ENCODE results near the gene PIGK. TPM values are rescaled to one million over a fixed set of nuclear protein-coding genes. Genes with fewer than 3 reads are reported as not detected.

Gene PIGK
- total RNA-seq, 1 donor from 2014 or later = 28.6 TPM

- Mint-ChIP-seq H3K4me1 (ENCODE audit: low read depth, unreplicated experiment) (peaks cover 10% of the 10 kb centered on the region), H3K27me3 (ENCODE audit: low read depth, unreplicated experiment) (peaks cover 11% of the 10 kb centered on the region), H3K36me3 (ENCODE audit: low read depth, unreplicated experiment) (no peaks in the 10 kb centered on the region), H3K4me3 (ENCODE audit: unreplicated experiment) (no peak overlapping the region), H3K9me3 (ENCODE audit: unreplicated experiment) (no peaks in the 10 kb centered on the region), H3K27ac (ENCODE audit: unreplicated experiment) (peak overlapping the region; percentile 15)
- H3K27ac ChIP-seq (ENCODE audit: low read depth, low read length) = no peak overlapping the region
- H3K4me1 ChIP-seq (ENCODE audit: insufficient read depth, low read length) = peaks cover 6% of the 10 kb centered on the region
- H3K27me3 ChIP-seq (ENCODE audit: insufficient read depth, low read length) = no peaks in the 10 kb centered on the region
- no peak for TF ChIP-seq EZH2 (IDR thresholded peaks at IDR 0.05; ENCODE audit: insufficient read depth, low read length)
- TF ChIP-seq, protein P1, sequence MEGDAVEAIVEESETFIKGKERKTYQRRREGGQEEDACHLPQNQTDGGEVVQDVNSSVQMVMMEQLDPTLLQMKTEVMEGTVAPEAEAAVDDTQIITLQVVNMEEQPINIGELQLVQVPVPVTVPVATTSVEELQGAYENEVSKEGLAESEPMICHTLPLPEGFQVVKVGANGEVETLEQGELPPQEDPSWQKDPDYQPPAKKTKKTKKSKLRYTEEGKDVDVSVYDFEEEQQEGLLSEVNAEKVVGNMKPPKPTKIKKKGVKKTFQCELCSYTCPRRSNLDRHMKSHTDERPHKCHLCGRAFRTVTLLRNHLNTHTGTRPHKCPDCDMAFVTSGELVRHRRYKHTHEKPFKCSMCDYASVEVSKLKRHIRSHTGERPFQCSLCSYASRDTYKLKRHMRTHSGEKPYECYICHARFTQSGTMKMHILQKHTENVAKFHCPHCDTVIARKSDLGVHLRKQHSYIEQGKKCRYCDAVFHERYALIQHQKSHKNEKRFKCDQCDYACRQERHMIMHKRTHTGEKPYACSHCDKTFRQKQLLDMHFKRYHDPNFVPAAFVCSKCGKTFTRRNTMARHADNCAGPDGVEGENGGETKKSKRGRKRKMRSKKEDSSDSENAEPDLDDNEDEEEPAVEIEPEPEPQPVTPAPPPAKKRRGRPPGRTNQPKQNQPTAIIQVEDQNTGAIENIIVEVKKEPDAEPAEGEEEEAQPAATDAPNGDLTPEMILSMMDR (IDR thresholded peaks at IDR 0.05; ENCODE audit: insufficient read depth, low read depth, low read length) = no peak
- no peaks in the 10 kb centered on the region for H3K36me3 ChIP-seq (ENCODE audit: insufficient read depth, low read length)
- H3K9ac ChIP-seq (ENCODE audit: low read length) = no peak overlapping the region
- H3K79me2 ChIP-seq (ENCODE audit: insufficient read depth, low read length) = no peaks in the 10 kb centered on the region
- no peak overlapping the region for H3K4me2 ChIP-seq (ENCODE audit: low read length)
- no peak for DNase-seq (ENCODE audit: low read depth)
- H3K9me3 ChIP-seq (ENCODE audit: insufficient read depth, low read depth, low read length) = no peaks in the 10 kb centered on the region
- no peaks in the 10 kb centered on the region for H4K20me1 ChIP-seq (ENCODE audit: insufficient read depth, low read length)
- no peak overlapping the region for H3K4me3 ChIP-seq (ENCODE audit: insufficient read depth, low read depth, low read length)
- no peak for FAIRE-seq
- H2AFZ ChIP-seq (ENCODE audit: low read depth, low read length) = no peak overlapping the region
These were observed 178.4 kb downstream of the PIGK start for GRCh38 chr1:77040826-77041225.

DNA sequence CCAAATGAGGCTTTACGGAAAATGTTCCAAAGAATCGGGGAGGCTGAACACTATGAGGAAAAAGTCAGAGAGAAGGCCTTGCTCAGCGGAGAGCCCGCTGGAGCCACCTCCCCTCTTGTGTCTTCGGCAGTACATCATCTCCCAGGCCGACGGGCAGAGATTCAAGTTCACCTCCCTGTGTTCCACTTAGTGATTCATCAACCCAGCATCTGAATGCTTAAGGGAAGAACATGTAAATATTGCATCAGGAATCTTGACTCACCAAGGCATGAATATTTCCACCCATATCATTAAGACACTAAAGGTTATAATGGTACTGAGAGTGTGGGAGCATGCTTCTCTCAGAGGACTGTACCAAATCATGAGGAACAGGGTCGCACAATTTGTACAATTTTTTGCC, 179.5 kb downstream of the PIGK start:
- FAIRE-seq (peak; percentile 94), DNase-seq (ENCODE audit: low read depth) (peak; percentile 98)
- H3K9ac ChIP-seq (ENCODE audit: low read length) = no peak overlapping the region
- Mint-ChIP-seq H3K9me3 (ENCODE audit: unreplicated experiment) (no peaks in the 10 kb centered on the region), H3K27ac (ENCODE audit: unreplicated experiment) (peak overlapping the region; percentile 87), H3K4me3 (ENCODE audit: unreplicated experiment) (no peak overlapping the region), H3K27me3 (ENCODE audit: low read depth, unreplicated experiment) (peaks cover 11% of the 10 kb centered on the region), H3K36me3 (ENCODE audit: low read depth, unreplicated experiment) (no peaks in the 10 kb centered on the region), H3K4me1 (ENCODE audit: low read depth, unreplicated experiment) (peaks cover 10% of the 10 kb centered on the region)
- no peak for TF ChIP-seq EZH2 (IDR thresholded peaks at IDR 0.05; ENCODE audit: insufficient read depth, low read length)
- TF ChIP-seq, protein P1 (IDR thresholded peaks at IDR 0.05; ENCODE audit: insufficient read depth, low read depth, low read length) = no peak
- H3K4me1 ChIP-seq (ENCODE audit: insufficient read depth, low read length) = peaks cover 6% of the 10 kb centered on the region
- H2AFZ ChIP-seq (ENCODE audit: low read depth, low read length) = no peak overlapping the region
- peak overlapping the region; percentile 19 for H3K4me2 ChIP-seq (ENCODE audit: low read length)
- H3K27me3 ChIP-seq (ENCODE audit: insufficient read depth, low read length) = no peaks in the 10 kb centered on the region
- H3K36me3 ChIP-seq (ENCODE audit: insufficient read depth, low read length) = no peaks in the 10 kb centered on the region
- no peak overlapping the region for H3K4me3 ChIP-seq (ENCODE audit: insufficient read depth, low read depth, low read length)
- H3K9me3 ChIP-seq (ENCODE audit: insufficient read depth, low read depth, low read length) = no peaks in the 10 kb centered on the region
- H4K20me1 ChIP-seq (ENCODE audit: insufficient read depth, low read length) = no peaks in the 10 kb centered on the region
- H3K27ac ChIP-seq (ENCODE audit: low read depth, low read length) = peak overlapping the region; percentile 35
- no peaks in the 10 kb centered on the region for H3K79me2 ChIP-seq (ENCODE audit: insufficient read depth, low read length)

- H3K9me3 Mint-ChIP-seq (ENCODE audit: unreplicated experiment) = no peaks in the 10 kb centered on the region
- no peaks in the 10 kb centered on the region for H3K79me2 ChIP-seq (ENCODE audit: insufficient read depth, low read length)
- H3K27ac Mint-ChIP-seq (ENCODE audit: unreplicated experiment) = peak overlapping the region; percentile 87
- TF ChIP-seq, protein P1 (IDR thresholded peaks at IDR 0.05; ENCODE audit: insufficient read depth, low read depth, low read length) = no peak
- no peak for TF ChIP-seq EZH2 (IDR thresholded peaks at IDR 0.05; ENCODE audit: insufficient read depth, low read length)
- peaks cover 6% of the 10 kb centered on the region for H3K4me1 ChIP-seq (ENCODE audit: insufficient read depth, low read length)
- H3K4me1 Mint-ChIP-seq (ENCODE audit: low read depth, unreplicated experiment) = peaks cover 10% of the 10 kb centered on the region
- H3K36me3 Mint-ChIP-seq (ENCODE audit: low read depth, unreplicated experiment) = no peaks in the 10 kb centered on the region
- no peaks in the 10 kb centered on the region for H4K20me1 ChIP-seq (ENCODE audit: insufficient read depth, low read length)
- H3K9ac ChIP-seq (ENCODE audit: low read length) = no peak overlapping the region
- no peak overlapping the region for H2AFZ ChIP-seq (ENCODE audit: low read depth, low read length)
- DNase-seq (ENCODE audit: low read depth) = no peak
- H3K27ac ChIP-seq (ENCODE audit: low read depth, low read length) = no peak overlapping the region
- FAIRE-seq = no peak
- H3K4me3 Mint-ChIP-seq (ENCODE audit: unreplicated experiment) = no peak overlapping the region
- no peaks in the 10 kb centered on the region for H3K36me3 ChIP-seq (ENCODE audit: insufficient read depth, low read length)
- no peaks in the 10 kb centered on the region for H3K27me3 ChIP-seq (ENCODE audit: insufficient read depth, low read length)
- H3K9me3 ChIP-seq (ENCODE audit: insufficient read depth, low read depth, low read length) = no peaks in the 10 kb centered on the region
- no peak overlapping the region for H3K4me2 ChIP-seq (ENCODE audit: low read length)
- H3K27me3 Mint-ChIP-seq (ENCODE audit: low read depth, unreplicated experiment) = peaks cover 11% of the 10 kb centered on the region
- H3K4me3 ChIP-seq (ENCODE audit: insufficient read depth, low read depth, low read length) = no peak overlapping the region
These were observed 180.1 kb downstream of the PIGK start for GRCh38 chr1:77039111-77039510.
